Natural killer cell treated with Interleukin-12 subunit alpha and Interleukin-12 subunit beta and Interleukin-15 and Interleukin-18, amount 100 ng/mL, for 72 hours (primary cell): ENCODE measurements around the gene PTN. TPM values are rescaled to one million over a fixed set of nuclear protein-coding genes. Genes with fewer than 3 reads are reported as not detected.
"Not testable (repeated sequence)": the region's sequence is repeated elsewhere in the genome, so short reads cannot be mapped to it uniquely, and the experiment has no call there.

Experiments used
- ATAC-seq, 2 donors: fragments of 150-1000 bp; cut with Tn5 transposase in 1 of 2; sonication (Bioruptor Pico), chemical (Tn5 transposase) in 1 of 2; 2 replicates each; pipeline ENCODE4 v1.10.0; 2021
- DNase-seq: peaks from one replicate; pipeline ENCODE4 v3.0.0; 2022; ENCODE audit warnings: low spot score
- H3K27ac Mint-ChIP-seq, 2 donors: 1 replicate in 1 of 2; 2 replicates in 1 of 2; pipeline ENCODE4 v1.8.0; 2022; ENCODE audit warnings: mixed read lengths in 2 of 2, mild to moderate bottlenecking in 1 of 2, moderate library complexity in 1 of 2
- H3K27me3 Mint-ChIP-seq, 2 donors: 1 replicate in 1 of 2; 2 replicates in 1 of 2; pipeline ENCODE4 v1.8.0; 2022; ENCODE audit warnings: mixed read lengths in 2 of 2
- H3K36me3 Mint-ChIP-seq: one replicate; pipeline ENCODE4 v1.8.0; 2022; ENCODE audit warnings: mixed read lengths
- H3K4me1 Mint-ChIP-seq, 2 donors: 1 replicate in 1 of 2; 2 replicates in 1 of 2; pipeline ENCODE4 v1.8.0; 2022; ENCODE audit warnings: low read depth in 2 of 2, mixed read lengths in 2 of 2, mild to moderate bottlenecking in 1 of 2
- H3K4me3 Mint-ChIP-seq: one replicate; pipeline ENCODE4 v1.8.0; 2022; ENCODE audit warnings: mixed read lengths
- H3K9me3 Mint-ChIP-seq: 2 replicates; pipeline ENCODE4 v1.8.0; 2022; ENCODE audit warnings: mixed read lengths
- total RNA-seq, 2 donors: library from RNA; stranded (reverse); gene quantifications; one replicate each; pipeline ENCODE4 v1.2.3, GENCODE V29; 2022

Gene PTN
- total RNA-seq, 2 donors from 2014 or later, result not detected

GRCh38 chr7:137268001-137268865 is 75.3 kb downstream of the PTN start:
- not testable (repeated sequence) for ATAC-seq, H3K4me3 Mint-ChIP-seq, DNase-seq, H3K4me1 Mint-ChIP-seq, H3K27me3 Mint-ChIP-seq, H3K27ac Mint-ChIP-seq
- Mint-ChIP-seq H3K9me3 (peaks cover 16% of the 10 kb centered on the region), H3K36me3 (peaks cover 13% of the 10 kb centered on the region)

DNA sequence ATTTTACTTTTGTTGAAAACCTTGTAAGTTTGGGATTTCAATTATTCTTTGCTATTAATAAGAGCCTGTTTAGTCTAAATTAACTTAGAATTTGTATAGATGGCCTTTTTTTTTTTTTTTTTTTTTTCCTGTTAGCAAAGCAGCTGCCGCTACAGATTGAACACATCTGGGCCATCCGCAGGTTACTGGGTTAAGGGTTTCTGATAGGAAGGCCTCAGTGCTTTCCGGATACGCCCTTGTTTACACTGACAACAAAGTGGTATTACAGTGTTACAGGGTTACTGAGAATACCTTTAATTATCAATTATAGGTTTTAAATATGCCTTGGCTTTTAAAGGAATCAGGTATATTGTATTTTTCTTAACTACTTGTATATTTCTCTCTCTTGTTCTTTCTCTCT is 76.8 kb downstream of the PTN start:
- peaks cover 13% of the 10 kb centered on the region for H3K36me3 Mint-ChIP-seq

DNA sequence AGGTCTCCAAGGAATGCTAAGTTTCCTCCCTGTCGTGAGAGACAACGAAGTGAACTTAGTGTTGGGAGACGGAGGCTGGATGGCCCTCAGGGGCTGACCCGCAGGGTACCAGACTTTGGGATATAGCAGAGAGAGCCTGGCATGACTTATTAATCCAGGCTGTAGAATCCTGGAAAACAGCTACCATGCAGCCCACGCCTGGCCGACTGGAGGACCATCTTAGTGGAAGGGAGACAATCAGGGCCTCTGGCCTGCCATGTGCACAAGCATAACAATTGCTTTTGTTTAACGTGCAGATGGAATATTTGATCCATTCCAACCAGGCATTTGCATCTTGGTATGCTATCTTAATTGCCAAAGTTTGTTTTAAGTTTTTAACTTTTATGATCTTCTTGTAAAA is 78.1 kb downstream of the PTN start:
- Mint-ChIP-seq H3K9me3 (peaks cover 12% of the 10 kb centered on the region), H3K36me3 (peaks cover 13% of the 10 kb centered on the region)
- not testable (repeated sequence) for H3K27me3 Mint-ChIP-seq, ATAC-seq, H3K4me1 Mint-ChIP-seq, H3K27ac Mint-ChIP-seq, H3K4me3 Mint-ChIP-seq, DNase-seq

More for the DNA sequence above, 76.8 kb downstream of the PTN start:
- Mint-ChIP-seq H3K27ac (no peak overlapping the region), H3K4me3 (no peak overlapping the region), H3K9me3 (peaks cover 14% of the 10 kb centered on the region), H3K4me1 (no peaks in the 10 kb centered on the region), H3K27me3 (no peaks in the 10 kb centered on the region)
- ATAC-seq (no peak), DNase-seq (no peak)

DNA sequence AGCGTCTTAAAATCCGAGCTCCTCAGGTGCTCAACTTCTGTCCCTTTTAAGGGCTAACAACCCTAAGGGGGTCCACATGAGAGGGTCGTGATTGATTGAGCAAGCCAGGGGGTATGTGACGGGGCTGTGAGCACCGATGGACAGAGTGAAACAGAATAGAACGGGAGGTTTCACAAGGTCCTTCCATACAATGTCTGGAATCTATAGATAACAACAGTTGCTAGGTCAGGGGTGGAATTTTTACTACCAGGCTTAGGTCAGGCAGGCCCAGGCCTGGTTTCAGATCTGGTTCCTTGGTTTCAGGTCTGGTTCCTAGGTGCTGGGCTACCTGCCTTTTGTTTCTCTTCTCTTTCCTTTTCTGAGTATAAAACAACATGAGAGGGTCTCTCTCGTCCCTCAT is 80.9 kb downstream of the PTN start:
- Mint-ChIP-seq H3K4me1 (no peaks in the 10 kb centered on the region), H3K9me3 (peaks cover 7% of the 10 kb centered on the region), H3K36me3 (peaks cover 5% of the 10 kb centered on the region), H3K27me3 (no peaks in the 10 kb centered on the region), H3K4me3 (no peak overlapping the region), H3K27ac (no peak overlapping the region)
- ATAC-seq (no peak), DNase-seq (no peak)

GRCh38 chr7:137258552-137258951 is 85.0 kb downstream of the PTN start:
- no peaks in the 10 kb centered on the region for H3K36me3 Mint-ChIP-seq
- no peaks in the 10 kb centered on the region for H3K27me3 Mint-ChIP-seq
- DNase-seq, result no peak
- peaks cover 12% of the 10 kb centered on the region for H3K9me3 Mint-ChIP-seq
- H3K4me3 Mint-ChIP-seq, result no peak overlapping the region
- ATAC-seq, result no peak
- no peak overlapping the region for H3K27ac Mint-ChIP-seq
- no peaks in the 10 kb centered on the region for H3K4me1 Mint-ChIP-seq

- Mint-ChIP-seq H3K4me3 (no peak overlapping the region), H3K27me3 (no peaks in the 10 kb centered on the region), H3K4me1 (no peaks in the 10 kb centered on the region), H3K27ac (no peak overlapping the region), H3K9me3 (peaks cover 11% of the 10 kb centered on the region), H3K36me3 (no peaks in the 10 kb centered on the region)
- ATAC-seq (no peak), DNase-seq (no peak)
Measured at GRCh38 chr7:137254766-137255165, 88.8 kb downstream of the PTN start.

GRCh38 chr7:137245890-137246289 is 97.6 kb downstream of the PTN start:
- Mint-ChIP-seq H3K27me3 (no peaks in the 10 kb centered on the region), H3K4me3 (no peak overlapping the region), H3K4me1 (no peaks in the 10 kb centered on the region), H3K36me3 (no peaks in the 10 kb centered on the region), H3K27ac (no peak overlapping the region), H3K9me3 (peaks cover 12% of the 10 kb centered on the region)
- no peak for ATAC-seq
- no peak for DNase-seq

DNA sequence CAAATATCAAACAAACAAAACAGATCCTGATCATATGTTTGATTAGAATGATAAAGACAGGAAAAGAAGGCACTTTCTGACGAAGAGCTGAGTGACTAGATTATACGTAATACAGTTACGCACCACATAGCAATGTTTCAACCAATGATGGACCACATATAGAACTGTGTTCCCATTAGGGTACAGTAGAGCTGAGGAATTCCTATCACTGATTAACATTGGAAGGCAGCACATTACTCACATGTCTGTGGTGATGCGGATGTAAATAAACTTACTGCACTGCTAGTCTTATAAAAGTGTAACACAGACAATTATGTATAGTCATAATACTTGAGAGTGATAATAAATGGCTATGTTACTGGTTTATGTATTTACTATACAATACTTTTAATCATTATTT is 98.3 kb downstream of the PTN start:
- Mint-ChIP-seq H3K27me3 (no peaks in the 10 kb centered on the region), H3K4me3 (no peak overlapping the region), H3K36me3 (no peaks in the 10 kb centered on the region), H3K27ac (no peak overlapping the region), H3K4me1 (no peaks in the 10 kb centered on the region), H3K9me3 (peaks cover 12% of the 10 kb centered on the region)
- ATAC-seq (no peak), DNase-seq (no peak)

- Mint-ChIP-seq H3K27me3 (no peaks in the 10 kb centered on the region), H3K9me3 (peaks cover 15% of the 10 kb centered on the region), H3K4me1 (no peaks in the 10 kb centered on the region), H3K36me3 (no peaks in the 10 kb centered on the region), H3K4me3 (no peak overlapping the region), H3K27ac (no peak overlapping the region)
- ATAC-seq (no peak), DNase-seq (no peak)
Measured at GRCh38 chr7:137243741-137244140, 99.8 kb downstream of the PTN start.

DNA sequence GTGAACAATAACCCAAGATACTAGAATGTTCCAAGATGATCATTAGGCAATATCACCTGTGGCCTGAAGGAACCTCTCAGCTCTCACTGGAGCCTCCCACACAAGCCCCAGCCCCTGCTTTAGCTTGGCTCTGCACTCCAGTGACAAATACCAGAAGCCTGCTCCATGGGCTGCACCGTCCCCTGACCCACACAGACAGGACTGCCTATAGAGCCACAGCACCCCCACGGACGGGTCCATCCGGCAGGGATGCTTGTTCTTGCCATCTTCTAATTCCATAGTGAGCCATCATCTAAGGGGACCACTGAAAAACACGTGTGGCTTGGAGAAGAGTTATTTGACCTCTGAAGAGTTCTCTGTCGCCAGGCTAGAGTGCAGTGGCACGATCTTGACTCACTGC is 100.9 kb downstream of the PTN start:
- DNase-seq (no peak), ATAC-seq (no peak)
- H3K9me3 Mint-ChIP-seq, result peaks cover 15% of the 10 kb centered on the region
- H3K4me3 Mint-ChIP-seq, result no peak overlapping the region
- H3K27ac Mint-ChIP-seq, result no peak overlapping the region
- no peaks in the 10 kb centered on the region for H3K27me3 Mint-ChIP-seq
- no peaks in the 10 kb centered on the region for H3K4me1 Mint-ChIP-seq
- H3K36me3 Mint-ChIP-seq, result no peaks in the 10 kb centered on the region

DNA sequence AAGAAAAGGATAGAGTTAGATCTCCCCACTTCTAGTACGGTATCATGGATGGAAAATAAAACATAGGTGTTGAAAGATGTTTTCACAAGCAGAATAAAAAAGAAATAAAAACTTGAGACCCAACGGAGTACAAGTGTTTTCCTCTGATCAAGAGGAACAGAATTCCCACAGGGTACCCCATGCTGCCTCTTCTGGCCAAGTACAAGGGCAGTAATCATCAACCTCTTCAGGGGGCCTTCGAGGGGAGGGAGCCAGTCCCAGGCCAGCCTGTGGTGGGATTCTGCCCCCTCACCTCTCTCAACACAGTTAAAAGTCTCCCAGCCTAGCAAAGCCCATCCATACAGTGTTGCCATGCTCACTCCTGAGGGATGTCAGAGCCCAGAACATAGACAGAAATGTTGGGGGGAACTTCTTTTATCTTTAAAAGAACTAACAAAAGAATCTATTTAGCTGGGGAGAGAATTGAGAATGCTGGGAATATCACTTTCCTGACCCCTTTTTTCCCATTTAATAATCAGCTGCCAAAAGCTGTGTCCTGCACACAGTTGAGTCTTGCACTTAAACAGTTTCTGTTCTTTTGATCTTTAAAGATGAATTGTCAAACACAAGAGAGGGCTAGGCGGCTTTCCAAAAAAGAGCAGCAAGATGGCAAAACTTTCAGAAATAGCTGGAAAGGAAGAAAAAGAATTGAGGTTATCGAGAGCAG is 101.7 kb downstream of the PTN start:
- no peaks in the 10 kb centered on the region for H3K4me1 Mint-ChIP-seq
- H3K27ac Mint-ChIP-seq, result no peak overlapping the region
- ATAC-seq, result no peak
- H3K36me3 Mint-ChIP-seq, result no peaks in the 10 kb centered on the region
- no peak overlapping the region for H3K4me3 Mint-ChIP-seq
- peaks cover 12% of the 10 kb centered on the region for H3K9me3 Mint-ChIP-seq
- DNase-seq, result no peak
- no peaks in the 10 kb centered on the region for H3K27me3 Mint-ChIP-seq

DNA sequence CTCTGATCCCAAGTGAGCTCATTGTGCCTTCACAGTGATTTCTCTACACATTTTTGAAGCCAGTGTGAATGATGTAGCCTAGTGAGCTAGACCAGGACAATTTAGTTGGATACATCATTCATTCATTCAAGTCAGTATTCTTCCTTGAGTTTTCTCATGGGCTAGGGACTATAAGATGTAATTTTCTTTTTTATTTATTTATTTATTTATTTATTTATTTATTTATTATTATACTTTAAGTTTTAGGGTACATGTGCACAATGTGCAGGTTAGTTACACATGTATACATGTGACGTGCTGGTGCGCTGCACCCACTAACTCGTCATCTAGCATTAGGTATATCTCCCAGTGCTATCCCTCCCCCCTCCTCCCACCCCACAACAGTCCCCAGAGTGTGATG is 104.3 kb downstream of the PTN start:
- DNase-seq, H3K4me1 Mint-ChIP-seq, H3K27me3 Mint-ChIP-seq, H3K27ac Mint-ChIP-seq, H3K36me3 Mint-ChIP-seq, H3K4me3 Mint-ChIP-seq, ATAC-seq: not testable (repeated sequence)
- peaks cover 21% of the 10 kb centered on the region for H3K9me3 Mint-ChIP-seq

DNA sequence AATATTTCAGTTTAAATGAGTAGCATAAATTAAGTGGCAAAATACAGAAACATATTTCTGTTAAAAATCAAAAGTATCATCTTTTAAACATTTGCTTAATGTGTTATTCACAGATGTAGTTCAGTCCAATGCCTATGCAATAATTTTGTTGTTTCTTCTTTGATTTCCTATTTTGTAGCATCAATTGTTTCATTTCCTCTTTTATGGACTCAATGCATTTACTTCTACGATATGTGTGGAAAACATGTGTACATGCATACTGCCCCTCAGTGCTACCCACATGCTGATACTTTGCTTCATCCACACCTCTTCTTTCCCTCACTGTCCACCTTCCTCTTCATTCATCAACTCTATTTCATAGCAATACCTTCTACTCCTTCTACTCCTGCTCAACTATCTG is 108.1 kb downstream of the PTN start:
- Mint-ChIP-seq H3K36me3 (peaks cover 5% of the 10 kb centered on the region), H3K9me3 (peaks cover 28% of the 10 kb centered on the region), H3K4me1 (no peaks in the 10 kb centered on the region), H3K27ac (no peak overlapping the region), H3K4me3 (no peak overlapping the region), H3K27me3 (no peaks in the 10 kb centered on the region)
- DNase-seq, result no peak
- no peak for ATAC-seq

- no peak for ATAC-seq
- Mint-ChIP-seq H3K4me3 (no peak overlapping the region), H3K4me1 (no peaks in the 10 kb centered on the region), H3K9me3 (peaks cover 25% of the 10 kb centered on the region), H3K36me3 (peaks cover 5% of the 10 kb centered on the region), H3K27ac (no peak overlapping the region), H3K27me3 (no peaks in the 10 kb centered on the region)
- no peak for DNase-seq
Measured at GRCh38 chr7:137231167-137231566, 112.4 kb downstream of the PTN start.
